HG03565 (cell line): ENCODE results near the gene LYRM4.

Source experiments
- ATAC-seq: cut with Tn5 transposase; IDR thresholded peaks from one replicate; pipeline ENCODE4 v1.9.1; 2021; ENCODE audit warnings: mild to moderate bottlenecking, moderate library complexity; ENCODE audit not compliant: unreplicated experiment

LYRM4 gene

DNA sequence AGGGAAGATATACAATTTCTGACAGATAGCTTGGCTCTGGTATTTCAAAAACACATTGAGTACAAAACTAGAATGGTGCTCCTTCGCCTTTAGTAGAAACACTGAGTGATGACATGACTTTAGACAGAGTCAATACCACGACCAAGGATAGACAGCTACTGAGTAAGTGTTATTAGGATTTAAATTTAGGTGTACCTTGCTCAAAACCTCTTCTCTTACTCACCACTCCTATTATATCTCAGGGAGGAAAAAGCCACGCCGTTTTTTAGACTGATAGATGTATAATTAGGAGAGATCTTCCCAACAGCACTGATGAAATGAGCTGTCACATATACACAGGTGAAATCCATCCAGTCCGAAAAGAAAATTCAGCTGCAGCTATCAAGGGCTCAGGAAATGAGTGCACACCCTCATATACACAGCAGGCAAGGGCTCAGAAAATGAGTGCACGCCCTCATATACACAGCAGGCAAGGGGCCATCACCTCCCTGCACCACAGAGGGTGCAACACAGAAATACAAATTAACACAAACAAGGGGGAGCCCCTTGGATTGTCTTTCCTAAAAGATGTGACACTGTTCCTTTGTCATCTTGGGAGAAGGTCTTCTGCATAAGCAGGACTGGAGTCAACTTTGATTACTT, 53.7 kb downstream of the LYRM4 start:
- no peak for ATAC-seq

DNA sequence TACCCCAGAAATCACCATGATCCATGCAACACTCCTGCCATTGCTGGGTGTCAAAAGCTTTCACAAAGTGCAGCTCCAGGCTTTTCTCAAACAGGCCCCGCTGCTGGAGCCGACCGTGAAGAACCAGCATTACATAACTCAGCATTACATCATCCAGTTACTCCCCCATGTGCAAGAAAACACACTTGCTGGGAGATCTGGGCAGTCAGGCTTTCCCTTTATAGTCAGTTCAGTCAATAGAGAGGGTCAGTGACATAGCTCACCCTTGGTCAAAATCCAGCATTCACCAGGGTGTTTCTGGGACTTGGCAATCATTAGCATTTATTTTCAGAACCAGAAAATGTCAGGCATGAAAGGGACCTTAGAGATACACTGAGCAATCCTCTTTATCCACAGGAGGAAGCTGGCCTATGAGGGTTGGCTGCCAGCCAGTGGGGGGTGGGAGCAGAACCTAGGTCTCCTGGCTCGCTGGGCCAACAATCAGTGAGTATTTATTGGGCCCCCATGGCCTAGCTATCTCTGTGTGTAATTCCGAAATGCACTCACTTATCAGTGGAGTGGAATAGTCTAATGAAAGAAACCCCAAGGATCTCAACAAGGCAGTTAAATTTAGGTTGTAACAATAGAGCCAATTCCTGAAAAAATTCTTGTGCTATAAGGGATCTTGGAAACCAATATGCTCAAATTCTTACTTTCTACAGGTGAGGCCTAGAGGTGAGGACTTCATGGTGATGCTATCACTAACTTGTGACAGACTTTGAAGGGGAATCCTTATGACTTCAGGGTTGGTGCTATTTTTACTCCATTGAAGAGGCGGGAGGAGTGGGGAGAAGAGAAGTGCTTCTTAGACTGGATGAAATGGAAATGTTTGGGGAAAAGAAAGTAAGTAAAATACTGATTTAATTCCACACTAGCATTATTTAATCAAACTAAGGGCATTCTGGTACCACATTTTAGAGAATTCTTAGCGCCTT, 54.6 kb downstream of the LYRM4 start:
- ATAC-seq = no peak

DNA sequence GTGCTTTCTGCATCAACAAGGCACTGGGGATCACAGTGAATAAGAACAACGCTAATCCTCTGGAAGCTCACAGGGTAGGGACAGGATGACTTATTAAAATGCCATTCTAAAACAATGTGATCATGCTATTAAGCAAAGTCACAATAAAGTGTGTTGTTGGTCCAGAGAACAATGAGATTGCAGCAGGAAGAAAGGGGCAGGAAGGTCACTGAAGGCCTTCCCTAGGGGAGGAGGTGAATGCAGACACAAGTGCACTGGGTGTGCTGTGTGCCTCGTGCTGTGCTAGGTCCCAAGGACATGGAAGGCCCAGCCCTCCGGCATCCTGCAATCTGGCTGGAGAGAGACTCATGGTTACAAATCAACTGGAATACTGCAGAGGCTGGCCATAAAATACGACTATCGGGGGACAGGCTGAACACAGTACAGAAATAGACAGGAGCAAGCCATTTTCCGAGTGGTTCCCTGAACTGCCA, 55.7 kb downstream of the LYRM4 start:
- no peak for ATAC-seq

DNA sequence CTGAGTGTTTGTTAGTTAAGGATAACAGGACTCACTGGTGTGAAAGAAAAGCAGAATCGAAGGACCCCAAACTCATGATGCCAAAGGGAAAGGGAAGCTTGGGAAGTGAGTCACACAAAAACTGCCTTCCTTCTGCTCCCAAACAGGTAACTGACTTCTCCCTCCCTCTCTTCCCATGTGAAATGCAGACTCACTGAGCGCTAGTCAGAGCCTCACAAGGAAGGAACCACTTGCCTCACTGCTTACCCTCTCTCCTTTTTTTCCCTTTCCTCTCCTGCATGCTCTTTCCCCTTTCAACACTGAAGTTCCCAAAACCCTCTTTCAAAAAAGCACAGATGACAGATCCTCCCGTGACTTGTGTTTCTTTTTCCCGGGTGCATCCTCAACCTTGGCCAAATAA, 56.4 kb downstream of the LYRM4 start:
- no peak for ATAC-seq

GRCh38 chr6:5203546-5203945, 57.2 kb downstream of the LYRM4 start:
- ATAC-seq = no peak

- no peak for ATAC-seq
Measured at GRCh38 chr6:5202941-5203340, 57.8 kb downstream of the LYRM4 start.

- ATAC-seq = no peak
Measured at GRCh38 chr6:5202206-5202605, 58.5 kb downstream of the LYRM4 start.

DNA sequence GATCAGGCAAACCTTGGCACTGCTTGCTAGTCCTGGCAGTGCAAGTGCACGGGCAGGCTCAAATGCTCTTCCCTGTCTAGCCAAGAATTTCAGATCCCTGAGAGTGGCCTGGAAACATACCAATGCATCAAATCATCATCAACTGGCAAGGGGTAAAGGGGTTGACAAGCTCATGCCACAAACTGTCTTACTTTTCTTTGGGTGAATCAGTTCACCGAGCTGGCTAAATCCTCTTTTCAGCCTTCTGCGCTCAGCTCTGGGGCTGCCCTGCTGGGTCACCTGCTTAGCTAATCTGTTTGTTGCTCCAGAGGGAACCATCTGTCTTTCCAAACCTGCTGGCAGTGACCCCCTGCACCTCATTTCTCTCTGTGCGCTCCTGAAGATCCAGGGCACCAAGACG, 59.5 kb downstream of the LYRM4 start:
- no peak for ATAC-seq

- no peak for ATAC-seq
Measured at GRCh38 chr6:5199702-5200101, 61.0 kb downstream of the LYRM4 start.

DNA sequence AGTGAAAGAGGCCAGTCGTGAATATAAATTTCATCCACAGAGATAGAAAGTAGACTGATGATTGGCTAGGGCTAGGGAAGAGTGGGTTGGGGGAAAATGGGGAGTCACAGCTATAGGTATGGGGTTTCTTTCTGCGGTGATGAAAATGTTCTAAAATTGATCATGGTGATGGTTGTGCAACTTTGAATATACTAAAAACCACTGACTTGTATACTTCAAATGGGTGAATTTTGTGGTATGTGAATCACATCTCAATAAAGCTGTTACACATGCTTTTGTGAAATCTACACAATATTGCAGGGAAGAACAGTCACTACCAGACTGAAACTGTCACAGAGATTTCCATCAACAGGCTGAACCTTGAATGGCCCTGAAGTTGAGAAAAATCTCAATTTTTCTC, 61.5 kb downstream of the LYRM4 start:
- ATAC-seq = no peak

- no peak for ATAC-seq
Measured at GRCh38 chr6:5197084-5197483, 63.7 kb downstream of the LYRM4 start.

GRCh38 chr6:5192135-5192794, 68.5 kb downstream of the LYRM4 start:
- no peak for ATAC-seq

GRCh38 chr6:5191722-5192121, 69.0 kb downstream of the LYRM4 start:
- no peak for ATAC-seq

DNA sequence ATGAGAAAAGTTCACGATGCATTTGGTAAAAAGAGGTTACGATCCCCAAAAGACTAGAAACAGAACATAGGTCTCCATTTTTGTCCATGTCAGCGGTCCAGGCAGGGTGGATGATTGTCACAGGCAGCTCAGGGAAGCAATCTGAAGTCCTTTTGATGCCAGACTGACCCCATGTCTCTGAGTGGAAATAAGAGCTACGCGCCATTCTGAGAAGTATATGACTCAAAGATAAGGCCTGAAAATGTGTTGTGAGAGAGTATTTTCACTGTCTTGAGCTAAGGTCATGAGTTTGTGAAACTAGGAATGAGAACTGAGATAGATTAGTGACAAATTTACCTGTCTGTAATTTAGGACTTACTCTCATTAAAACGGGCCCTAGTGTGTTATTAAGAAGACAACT, 69.5 kb downstream of the LYRM4 start:
- no peak for ATAC-seq

GRCh38 chr6:5190507-5190906, 70.2 kb downstream of the LYRM4 start:
- ATAC-seq = no peak

DNA sequence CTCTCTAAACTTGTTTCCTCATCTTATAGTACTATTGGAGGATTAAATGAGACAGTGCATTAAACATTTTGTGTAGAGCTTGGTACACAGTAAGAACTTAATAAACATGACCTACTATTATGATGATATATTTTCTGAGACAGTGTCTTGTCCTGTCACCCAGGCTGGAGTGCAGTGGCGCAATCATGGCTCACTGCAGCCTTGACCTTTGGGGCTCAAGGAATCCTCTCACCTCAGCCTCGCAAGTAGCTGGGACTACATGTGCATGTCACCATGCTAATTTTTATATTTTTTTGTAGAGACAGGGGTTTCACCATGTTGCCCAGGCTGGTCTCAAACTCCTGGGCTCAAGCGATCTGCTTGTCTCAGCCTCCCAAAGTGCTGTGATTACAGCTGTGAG, 72.1 kb downstream of the LYRM4 start:
- ATAC-seq = no peak

GRCh38 chr6:5184878-5185277, 75.9 kb downstream of the LYRM4 start:
- no peak for ATAC-seq

- no peak for ATAC-seq
Measured at GRCh38 chr6:5184218-5184617, 76.5 kb downstream of the LYRM4 start.

GRCh38 chr6:5181510-5182317, 79.0 kb downstream of the LYRM4 start:
- no peak for ATAC-seq

- ATAC-seq = no peak
Measured at GRCh38 chr6:5180636-5181035, 80.1 kb downstream of the LYRM4 start.

DNA sequence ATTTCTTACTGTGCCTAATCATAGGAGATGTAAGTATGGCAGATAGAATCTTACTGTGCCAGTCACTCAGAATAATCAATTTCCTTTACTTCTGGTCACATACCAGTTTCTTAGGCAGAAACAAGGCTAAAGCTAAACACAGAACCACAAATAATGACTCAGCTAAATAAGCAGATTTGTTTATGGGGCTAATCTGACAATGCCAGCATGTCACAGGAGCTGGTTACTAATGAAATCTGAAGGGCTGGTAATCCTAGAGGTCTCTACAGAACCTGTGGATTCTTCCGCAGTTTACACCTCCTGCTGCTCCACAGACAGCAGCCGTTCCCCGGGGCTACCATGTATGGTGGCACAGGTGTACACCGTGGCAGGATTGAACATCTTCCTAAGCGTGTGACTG, 80.8 kb downstream of the LYRM4 start:
- ATAC-seq = no peak
